GM18508 (cell line): Measurements from ENCODE around the gene ARMC7.
"Not testable (repeated sequence)": the region's sequence is repeated elsewhere in the genome, so short reads cannot be mapped to it uniquely, and the experiment has no call there.

ENCODE experiments used
- ATAC-seq: cut with Tn5 transposase; IDR thresholded peaks from one replicate; pipeline ENCODE4 v1.9.1; 2021; ENCODE audit warnings: moderate number of reproducible peaks; ENCODE audit not compliant: insufficient read depth, unreplicated experiment

ARMC7 gene

DNA sequence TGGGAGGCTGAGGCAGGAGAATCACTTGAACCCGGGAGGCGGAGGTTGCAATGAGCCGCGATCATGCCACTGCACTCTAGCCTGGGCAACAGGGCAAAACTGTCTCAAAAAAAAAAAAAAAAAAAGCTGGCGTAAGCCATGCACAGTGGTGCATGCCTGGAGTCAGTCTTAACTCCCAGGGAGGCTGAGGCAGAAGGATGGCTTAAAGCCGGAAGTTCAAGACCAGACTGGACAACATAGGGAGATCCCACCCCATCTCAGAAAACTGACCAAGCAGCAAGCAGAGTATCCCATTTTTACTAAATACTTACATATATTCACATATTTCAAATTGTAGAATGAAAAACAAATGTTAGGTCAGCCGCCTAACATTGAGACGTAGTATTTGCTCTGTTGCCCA lies 17.2 kb downstream of the ARMC7 start:
- ATAC-seq, result no peak

DNA sequence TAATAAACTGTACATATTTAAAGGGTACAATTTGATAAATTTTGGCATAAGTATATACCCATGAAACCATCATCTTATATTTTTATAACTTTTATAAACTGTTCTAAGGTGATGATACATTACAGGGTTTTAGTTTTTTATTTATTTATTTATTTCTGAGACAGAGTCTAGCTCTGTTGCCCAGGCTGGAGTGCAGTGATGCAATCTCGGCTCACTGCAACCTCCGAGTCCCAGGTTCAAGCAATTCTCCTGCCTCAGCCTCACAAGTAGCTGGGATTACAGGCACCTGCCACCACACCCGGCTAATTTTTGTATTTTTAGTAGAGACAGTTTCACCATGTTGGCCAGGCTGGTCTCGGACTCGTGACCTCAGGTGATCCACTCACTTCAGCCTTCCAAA lies 18.2 kb downstream of the ARMC7 start:
- not testable (repeated sequence) for ATAC-seq

DNA sequence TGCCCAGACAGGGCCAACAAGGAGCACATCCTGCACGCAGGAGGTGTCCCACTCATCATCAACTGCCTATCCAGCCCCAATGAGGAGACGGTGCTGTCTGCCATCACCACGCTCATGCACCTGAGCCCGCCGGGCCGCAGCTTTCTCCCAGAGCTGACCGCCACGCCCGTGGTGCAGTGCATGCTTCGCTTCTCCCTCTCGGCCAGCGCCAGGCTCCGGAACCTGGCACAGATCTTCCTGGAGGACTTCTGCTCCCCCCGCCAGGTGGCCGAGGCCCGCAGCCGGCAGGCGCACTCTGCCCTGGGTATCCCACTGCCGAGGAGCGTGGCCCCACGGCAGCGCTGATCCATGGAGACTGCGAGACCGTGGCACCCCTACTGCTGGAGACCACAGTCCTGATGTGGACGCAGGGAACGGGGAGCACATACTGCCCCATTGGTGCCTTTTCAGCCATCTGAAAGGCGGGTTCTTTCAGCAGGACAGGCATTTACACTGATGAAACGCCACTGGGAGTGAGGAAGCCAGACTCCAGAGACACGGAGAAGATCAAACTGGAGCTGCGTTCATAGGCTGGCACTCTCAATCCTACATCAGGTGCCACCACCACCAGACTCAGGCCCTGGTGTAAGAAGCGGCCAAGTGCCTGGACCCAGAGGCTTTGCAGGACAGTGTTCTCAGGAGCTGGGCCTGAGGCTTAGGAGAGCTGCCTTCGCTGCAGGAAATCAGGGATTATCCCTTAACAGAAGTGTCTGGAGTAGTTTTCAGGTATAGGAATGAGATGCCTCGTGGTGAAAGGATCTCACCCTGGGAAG lies 19.1 kb downstream of the ARMC7 start:
- ATAC-seq, result no peak

DNA sequence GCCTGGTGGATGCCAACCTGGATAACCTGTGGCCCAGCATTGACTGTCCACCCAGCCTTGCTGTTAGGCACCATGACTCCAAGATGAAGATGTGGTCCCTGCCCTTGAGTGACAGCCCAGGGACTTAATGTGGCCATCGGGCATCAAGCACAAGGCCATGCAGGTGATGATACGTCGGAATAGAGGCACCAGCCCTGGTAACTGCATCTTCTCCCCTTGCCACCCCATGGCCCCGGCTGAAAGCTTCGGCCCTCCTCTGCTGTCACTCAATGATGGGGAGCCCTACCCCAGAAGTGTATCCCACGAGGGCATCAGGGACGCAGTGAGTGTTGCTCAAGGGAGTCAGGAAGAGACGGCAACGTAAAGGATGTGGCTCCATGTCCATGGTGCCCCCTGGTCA lies 19.8 kb downstream of the ARMC7 start:
- no peak for ATAC-seq

DNA sequence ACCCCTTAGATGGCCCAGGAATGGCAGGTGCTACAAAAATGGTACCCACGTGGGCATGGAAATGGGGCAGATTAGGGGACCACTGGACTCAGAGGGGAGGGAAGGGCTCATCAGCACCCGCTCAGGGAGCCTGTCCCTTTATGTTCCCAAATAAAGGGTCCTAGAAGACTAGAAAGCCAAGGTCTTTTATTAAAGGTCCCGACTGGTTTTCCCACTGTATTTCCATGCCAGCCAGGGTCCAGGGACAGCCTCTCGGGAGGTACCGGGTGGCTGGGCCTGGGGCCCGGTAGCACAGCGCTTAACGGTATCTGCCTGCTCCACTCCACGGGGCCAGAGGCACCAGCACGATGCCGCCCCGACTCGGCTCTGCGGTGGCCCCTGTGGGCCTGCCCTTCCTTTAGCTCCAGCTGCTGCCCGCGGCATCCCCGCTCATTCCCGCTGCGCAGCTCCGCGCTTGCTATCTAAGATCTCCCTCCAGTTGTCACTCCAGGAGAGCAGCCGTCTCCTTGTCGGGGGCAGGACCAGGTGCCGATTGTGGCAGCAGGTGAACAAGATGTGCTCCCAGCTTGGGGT lies 20.4 kb downstream of the ARMC7 start:
- no peak for ATAC-seq

DNA sequence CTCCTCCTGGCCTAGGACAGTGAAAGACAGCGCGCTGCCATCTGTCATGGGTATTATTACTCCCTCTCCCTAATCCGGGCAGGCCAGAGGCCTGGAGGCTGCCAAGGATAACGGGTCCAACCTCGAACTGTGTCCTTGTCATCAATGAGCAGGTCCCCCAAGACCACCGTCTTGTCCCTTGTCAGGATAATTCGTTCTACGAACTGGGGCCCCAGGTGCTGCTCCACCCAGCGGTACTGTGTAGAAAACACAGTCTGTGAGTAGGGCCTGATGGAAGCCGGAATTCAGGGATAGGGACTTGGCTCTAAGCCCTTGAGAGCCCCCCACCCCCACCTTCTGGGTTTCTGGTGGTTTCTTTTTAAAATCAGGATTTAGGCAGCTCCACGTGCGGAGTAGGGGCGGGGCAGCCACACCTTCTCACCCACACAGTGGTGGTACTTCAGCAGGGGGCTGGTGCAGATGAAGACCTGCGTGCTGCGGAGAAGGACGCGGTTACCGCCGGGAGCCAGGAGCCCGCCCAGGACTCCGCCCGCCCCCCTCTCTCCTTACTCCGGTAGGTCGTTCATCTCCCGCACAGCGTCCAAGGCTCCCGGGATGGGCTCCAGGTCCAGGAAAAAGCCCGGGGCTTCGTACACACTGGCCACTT lies 21.0 kb downstream of the ARMC7 start:
- no peak for ATAC-seq

DNA sequence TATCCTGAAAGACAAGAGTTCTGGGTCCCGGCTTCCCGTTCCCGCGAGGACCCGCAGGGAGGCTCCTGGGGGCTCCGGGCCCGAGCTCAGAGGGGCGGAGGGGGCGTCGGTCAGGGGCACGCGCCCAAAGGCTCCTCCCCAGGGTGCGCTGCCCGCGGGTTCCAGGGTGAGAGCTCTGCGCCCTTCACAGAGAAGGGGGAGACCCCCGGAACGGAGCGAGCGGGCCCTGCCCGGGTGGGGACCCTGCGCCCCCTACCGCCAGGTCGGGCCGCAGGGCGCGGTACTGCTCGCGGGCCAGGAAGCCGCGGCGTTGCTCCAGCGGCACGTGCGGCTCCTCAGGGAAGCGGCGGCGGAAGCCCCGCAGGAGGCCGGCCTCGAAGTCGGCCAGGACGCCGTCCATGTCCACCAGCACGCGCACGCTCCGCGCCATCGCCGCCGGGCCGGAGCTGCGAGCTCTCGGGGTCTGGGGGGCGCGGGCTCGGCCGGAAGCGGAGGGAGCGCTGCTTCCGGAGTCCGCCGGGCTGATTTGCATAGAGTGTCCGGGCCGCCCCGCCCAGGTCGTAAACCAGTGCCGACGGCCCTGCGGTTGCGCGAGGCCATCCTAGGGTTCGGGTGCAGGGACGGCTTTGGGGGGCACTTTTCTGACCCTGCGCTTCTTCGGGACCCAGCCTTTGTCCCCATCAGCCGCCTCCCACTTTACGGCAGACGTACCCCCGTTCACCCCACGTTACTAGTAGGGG lies 21.7 kb downstream of the ARMC7 start, which contains the start of gene NT5C:
Gene NT5C (minus strand): TSS at position 465 of the 740 bp plus-strand sequence. CDS start 35 bp downstream, at position 430.
- no peak for ATAC-seq

DNA sequence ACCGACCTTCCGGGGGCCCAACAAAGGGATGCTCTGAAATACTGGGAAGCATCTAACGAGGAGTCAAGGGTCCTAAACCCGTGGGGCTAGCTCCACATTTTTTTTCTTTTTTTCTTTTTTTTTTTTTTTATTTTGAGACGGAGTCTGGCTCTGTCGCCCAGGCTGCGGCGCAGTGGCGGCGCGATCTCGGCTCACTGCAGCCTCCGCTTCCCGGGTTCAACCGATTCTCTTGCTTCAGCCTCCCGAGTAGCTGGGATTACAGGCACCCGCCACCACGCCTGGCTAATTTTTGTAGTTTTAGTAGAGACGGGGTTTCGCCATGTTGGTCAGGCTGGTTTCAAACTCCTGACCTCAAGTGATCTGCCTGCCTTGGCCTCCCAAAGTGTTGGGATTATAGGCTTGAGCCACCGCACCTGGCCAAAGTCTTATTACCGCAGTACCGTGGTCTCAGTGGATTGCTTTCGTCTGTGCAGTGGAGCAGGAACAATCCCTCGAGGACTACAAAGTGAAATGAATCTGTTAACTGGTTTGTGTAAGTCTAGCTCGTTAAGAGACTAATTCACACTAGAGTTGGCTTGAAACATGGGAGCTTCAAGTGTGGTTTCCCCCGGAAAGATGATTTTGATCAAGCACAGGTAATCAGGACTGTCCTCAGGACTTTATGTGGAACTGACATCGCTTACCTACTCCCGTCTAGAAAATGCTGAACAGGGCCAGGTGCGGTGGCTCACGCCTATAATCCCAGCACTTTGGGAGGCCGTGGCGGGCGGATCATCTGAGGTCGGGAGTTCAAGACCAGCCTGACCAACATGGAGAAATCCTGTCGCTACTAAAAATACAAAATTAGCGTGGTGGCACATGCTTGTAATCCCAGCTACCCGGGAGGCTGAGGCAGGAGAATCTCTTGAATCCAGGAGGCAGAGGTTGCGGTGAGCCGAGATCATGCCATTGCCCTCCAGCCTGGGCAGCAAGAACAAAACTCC lies 22.5 kb downstream of the ARMC7 start:
- ATAC-seq, result not testable (repeated sequence)

DNA sequence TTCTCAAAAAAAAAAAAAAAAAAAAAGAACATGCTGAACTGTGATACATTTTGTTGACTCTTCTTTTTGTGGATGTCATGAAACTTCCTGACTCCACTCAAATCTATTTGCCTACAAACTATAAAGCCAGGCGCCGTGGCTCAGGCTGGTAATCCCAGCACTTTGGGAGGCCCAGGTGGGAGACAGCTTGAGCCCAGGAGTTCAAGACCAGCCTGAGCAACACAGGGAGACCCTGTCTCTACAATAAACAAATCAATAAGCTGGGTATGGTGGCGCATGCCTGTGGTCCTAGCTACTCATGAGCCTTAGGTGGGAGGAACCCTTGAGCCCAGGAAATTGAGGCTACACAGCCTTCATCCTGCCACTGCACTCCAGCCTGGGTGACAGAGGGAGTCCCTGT lies 23.2 kb downstream of the ARMC7 start:
- no peak for ATAC-seq

DNA sequence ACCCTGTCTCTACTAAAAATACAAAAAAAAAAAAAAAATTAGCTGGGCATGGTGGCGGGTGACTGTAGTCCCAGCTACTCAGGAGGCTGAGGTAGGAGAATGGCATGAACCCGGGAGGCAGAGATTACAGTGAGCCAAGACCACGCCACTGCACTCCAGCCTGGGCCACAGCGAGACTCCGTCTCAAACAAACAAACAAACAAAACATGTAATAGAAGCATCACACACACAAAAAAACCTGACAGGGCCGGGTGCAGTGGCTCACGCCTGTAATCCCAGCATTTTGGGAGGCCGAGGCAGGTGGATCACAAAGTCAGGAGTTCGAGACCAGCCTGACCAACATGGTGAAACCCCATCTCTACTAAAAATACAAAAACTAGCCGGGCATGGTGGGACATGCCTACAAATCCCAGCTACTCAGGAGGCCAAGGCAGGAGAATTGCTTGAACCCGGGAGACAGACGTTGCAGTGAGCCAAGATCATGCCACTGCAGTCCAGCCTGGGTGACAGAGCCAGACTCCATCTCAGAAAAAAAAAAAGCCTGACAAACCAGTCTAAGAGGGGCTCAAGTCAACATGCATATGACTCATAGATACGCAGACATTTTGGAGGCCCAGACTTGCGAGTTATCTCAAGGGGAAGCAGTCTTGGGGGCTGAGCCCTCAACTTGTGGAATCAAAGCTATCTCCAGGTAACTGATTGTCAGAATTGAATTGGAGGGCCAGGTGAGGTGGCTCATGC lies 24.0 kb downstream of the ARMC7 start:
- ATAC-seq, result not testable (repeated sequence)

DNA sequence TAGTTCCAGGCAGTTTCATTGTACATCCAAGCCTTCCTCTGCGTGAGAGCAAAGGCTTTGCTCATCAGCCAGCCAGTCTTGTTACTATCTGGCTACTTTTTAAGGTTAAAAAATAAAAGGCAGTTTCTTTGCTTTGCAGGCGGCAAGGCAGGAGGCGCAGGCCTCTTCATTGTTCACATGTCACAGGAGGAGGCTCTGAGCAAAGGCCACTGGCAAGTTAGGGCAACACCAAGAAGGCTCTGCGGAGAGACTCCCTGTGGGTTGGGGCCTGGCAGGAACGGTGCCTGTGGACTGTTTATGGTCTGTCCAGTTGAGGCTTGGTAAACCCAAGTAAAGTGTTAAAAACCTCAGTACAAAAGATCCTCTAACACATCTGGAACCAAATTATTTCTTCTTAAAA lies 25.7 kb downstream of the ARMC7 start:
- no peak for ATAC-seq

DNA sequence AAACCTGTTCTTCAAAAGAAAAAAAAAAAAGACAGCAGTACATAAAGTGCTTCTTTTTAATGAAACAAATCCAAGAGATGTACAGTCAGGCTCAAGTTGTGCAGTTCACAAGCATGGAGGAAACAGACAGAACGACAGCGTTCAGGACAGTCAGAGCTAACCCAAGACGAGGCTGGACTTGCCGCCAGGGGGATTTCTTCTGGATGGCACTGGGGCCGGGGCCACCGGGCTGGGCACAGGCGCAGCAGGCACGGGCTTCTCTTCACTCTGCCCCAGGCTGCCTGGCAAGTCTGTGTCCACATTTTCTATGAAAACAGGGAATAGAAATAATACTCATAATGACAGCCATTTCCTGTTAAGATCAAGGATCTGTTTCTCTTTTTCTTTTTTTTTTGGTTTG lies 26.2 kb downstream of the ARMC7 start:
- ATAC-seq, result no peak

DNA sequence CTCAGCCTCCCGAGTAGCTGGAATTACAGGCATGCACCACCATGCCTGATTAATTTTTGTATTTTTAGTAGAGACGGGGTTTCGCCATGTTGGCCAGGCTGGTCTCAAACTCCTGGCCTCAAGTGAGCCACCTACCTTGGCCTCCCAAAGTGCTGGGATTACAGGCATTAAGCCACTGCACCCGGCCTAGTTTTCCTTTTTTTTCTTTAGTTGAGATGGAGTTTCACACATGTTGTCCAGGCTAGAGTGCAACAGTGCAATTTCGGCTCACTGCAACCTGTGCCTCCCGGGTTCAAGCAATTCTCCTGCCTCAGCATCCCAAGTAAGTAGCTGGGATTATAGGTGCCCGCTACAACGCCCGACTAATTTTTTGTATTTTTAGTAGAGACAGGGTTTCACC lies 28.0 kb downstream of the ARMC7 start:
- not testable (repeated sequence) for ATAC-seq

DNA sequence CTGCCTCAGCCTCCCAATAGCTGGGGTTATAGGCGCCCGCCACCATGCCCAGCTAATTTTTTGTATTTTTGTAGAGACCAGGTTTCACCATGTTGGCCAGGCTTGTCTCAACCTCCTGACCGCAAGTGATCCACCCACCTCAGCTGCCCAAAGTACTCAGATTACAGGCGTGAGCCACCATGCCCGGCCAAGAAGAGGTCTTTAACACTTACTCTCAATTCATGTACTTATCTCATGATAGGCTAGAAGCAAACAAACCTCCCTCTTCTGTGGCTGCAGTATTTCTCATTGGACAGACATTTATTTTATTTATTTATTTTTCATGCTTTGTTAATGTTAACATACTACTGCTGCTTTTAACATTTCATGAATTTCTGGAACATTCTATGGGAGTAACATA lies 28.8 kb downstream of the ARMC7 start:
- ATAC-seq, result no peak

DNA sequence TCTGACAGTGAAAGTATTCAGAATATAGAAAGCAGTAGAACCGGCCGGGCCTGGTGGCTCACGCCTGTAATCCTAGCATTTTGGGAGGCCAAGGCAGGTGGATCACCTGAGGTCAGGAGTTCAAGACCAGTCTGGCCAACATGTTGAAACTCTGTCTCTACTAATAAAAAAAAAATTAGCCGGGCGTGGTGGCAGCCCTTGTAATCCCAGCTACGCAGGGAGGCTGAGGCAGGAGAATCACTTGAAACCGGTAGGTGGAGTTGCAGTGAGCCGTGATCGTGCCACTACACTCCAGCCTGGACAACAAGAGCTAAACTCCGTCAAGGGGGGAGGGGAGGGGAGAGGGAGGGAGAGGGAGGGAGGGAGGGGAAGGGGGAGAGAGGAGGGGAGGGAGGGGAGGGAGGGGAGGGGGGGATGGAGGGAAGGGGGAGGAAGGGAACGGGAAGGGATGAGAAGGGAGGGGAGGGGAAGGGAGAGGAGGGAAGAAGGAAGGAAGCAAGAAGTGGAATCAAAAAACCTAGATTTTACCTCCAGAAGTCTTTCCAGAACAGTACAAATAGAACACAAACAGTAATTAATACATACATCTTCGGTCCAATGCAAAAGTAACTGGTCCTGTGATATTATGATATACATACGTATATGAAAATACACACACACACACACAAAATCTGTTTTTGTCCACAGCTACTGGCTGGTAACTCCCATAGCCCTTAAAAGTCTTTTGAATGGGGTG lies 32.6 kb downstream of the ARMC7 start:
- no peak for ATAC-seq

DNA sequence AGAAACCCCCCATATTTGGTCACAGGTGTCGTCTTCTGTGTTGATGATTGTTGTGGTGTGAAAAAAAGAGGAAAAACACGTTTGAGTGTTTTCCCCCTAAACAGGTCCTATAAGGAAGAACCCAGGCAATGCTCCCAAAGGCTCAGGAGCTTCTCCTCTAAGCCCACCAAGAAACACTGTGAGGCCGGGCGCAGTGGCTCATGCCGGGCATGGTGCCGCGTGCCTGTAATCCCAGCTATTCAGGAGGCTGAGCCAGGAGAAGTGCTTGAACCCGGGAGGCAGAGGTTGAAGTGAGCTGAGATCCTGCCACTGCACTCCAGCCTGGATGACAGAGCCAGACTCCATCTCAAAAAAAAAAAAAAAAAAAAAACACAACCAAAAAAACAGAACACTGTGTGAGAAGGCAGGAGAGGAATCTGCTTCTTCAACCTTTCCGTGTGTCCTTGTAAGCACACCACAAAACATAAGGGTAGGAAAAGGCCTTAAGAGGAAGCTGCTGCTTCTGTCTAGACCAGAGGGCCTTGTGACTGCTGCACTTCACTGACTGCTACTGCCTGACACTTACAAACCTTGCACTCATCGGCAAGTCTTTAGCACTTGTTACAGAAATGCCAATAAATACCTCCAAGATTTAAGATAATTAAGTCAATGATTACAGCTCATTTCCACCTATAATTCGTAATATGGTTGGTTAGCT lies 35.2 kb downstream of the ARMC7 start:
- no peak for ATAC-seq

DNA sequence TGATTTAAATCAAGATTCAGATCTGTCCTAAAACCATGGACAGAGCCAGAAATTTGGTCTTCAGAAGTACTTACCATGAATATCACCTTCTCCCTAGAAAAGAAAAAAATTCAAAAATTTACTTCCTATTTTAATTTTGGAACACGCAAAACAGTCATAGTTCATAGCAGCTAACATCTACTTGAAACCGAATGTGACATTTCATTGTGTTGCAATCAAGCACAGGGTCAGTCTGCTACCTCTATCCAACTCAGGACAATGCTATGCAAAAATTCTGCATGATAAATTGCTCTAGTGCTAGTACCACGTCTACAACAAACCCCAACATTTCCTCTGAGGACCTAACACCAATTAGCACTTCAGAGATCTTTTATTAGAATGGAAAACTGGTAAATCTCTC lies 36.8 kb downstream of the ARMC7 start:
- ATAC-seq, result no peak
